GM12875 (cell line): ENCODE measurements around the gene RAB33A.

Experiments
- H3K4me3 ChIP-seq: one replicate; pipeline ENCODE4 v1.5.1; 2011; ENCODE audit warnings: low read depth, low read length, control low read depth
- TF ChIP-seq, protein P1 (sequence below): IDR thresholded peaks from 2 replicates; pipeline ENCODE4 v1.5.1; 2011; ENCODE audit warnings: low read depth, mild to moderate bottlenecking, control low read depth, inconsistent platforms, low read length, moderate library complexity, borderline replicate concordance; ENCODE audit not compliant: insufficient read depth

RAB33A gene

GRCh38 chrX:130196466-130196865 lies 24.7 kb downstream of the RAB33A start:
- H3K4me3 ChIP-seq: no peak overlapping the region
- TF ChIP-seq, protein P1, sequence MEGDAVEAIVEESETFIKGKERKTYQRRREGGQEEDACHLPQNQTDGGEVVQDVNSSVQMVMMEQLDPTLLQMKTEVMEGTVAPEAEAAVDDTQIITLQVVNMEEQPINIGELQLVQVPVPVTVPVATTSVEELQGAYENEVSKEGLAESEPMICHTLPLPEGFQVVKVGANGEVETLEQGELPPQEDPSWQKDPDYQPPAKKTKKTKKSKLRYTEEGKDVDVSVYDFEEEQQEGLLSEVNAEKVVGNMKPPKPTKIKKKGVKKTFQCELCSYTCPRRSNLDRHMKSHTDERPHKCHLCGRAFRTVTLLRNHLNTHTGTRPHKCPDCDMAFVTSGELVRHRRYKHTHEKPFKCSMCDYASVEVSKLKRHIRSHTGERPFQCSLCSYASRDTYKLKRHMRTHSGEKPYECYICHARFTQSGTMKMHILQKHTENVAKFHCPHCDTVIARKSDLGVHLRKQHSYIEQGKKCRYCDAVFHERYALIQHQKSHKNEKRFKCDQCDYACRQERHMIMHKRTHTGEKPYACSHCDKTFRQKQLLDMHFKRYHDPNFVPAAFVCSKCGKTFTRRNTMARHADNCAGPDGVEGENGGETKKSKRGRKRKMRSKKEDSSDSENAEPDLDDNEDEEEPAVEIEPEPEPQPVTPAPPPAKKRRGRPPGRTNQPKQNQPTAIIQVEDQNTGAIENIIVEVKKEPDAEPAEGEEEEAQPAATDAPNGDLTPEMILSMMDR: no peak

DNA sequence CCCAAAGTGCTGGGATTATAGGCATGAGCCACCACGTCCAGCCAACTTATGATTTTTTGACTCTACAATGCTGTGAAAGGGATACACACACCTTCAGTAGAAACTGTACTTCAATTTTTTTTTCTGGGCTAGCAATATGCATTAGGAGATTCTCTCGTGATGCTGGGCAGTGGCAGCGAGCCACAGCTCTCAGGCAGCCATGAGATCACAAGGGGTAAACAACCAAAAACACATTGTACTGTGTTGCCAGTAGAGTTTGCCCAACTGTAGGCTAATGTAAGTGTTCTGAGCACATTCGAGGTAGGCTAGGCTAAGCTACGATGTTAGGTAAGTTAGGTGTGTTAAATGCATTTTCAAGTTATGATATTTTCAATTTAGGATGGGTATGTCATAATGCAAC lies 25.7 kb downstream of the RAB33A start:
- TF ChIP-seq, protein P1: no peak
- H3K4me3 ChIP-seq: no peak overlapping the region

DNA sequence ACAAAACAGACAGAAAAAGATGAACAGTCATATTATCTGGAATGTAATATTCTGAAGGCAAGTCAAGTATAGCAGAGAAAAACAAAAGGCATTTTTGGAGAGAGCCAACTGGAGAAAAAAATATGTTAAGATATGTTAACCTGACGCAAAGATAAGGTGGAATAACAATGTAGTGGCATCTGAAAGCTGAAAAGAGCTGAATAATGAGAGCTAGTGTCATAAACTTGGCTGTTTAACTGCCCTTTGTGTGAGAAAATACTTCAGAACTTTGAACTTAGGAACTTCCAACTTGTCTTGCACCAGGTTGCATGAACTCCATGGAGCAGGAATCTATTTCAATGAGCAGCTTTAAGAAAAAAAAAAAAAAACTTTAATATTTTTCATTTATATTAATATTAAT lies 32.9 kb downstream of the RAB33A start:
- TF ChIP-seq, protein P1: no peak
- H3K4me3 ChIP-seq: no peak overlapping the region

- TF ChIP-seq, protein P1: no peak
- H3K4me3 ChIP-seq: no peak overlapping the region
Measured at GRCh38 chrX:130211415-130212186, 39.8 kb downstream of the RAB33A start.

- no peak overlapping the region for H3K4me3 ChIP-seq
- TF ChIP-seq, protein P1: no peak
Measured at GRCh38 chrX:130212371-130212770, 40.6 kb downstream of the RAB33A start.

DNA sequence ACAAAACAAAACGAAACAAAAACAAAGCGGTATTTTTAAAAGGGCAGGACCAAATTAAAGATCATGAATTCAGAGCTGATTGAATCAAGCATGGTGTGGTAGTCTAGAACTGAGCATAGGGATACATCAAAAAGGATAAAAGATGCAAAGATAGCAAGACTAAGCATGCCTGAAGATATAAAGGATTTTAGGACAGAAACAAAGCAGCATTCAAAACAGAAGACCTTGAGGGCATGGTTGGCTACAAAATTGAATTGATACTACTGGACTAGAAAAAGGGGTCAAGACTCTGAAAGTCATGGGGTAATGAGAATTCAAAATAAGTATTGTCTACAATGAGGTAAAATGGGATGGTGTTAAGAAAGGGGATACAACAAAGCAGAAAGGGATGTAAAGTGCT lies 41.6 kb downstream of the RAB33A start:
- TF ChIP-seq, protein P1: no peak
- no peak overlapping the region for H3K4me3 ChIP-seq

- TF ChIP-seq, protein P1: no peak
- no peak overlapping the region for H3K4me3 ChIP-seq
Measured at GRCh38 chrX:130216320-130216719, 44.6 kb downstream of the RAB33A start.
